GM21619 (cell line): Measurements from ENCODE around the gene CPTP.

Source experiments
- ATAC-seq: cut with Tn5 transposase; IDR thresholded peaks from one replicate; pipeline ENCODE4 v1.9.1; 2021; ENCODE audit not compliant: unreplicated experiment

The CPTP gene

DNA sequence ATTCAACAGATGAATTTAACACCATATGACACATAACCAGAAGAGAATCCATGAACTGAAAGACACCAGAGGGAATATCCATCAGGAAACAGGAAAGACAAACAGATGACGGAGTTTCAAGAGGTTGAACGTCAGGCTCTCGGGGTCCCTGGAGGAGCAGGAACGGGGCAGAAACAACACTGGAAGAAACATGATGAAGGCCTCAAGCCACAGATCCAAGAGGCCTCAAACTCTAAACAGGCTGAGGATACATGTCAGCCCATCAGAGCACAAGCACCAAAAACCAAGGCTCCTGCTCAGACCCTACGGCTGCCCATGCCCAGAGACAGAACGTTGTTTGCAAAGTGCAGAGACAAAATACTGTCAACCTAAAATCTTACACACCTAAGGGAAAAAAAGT lies 7.2 kb upstream of the CPTP start:
- ATAC-seq: no peak

DNA sequence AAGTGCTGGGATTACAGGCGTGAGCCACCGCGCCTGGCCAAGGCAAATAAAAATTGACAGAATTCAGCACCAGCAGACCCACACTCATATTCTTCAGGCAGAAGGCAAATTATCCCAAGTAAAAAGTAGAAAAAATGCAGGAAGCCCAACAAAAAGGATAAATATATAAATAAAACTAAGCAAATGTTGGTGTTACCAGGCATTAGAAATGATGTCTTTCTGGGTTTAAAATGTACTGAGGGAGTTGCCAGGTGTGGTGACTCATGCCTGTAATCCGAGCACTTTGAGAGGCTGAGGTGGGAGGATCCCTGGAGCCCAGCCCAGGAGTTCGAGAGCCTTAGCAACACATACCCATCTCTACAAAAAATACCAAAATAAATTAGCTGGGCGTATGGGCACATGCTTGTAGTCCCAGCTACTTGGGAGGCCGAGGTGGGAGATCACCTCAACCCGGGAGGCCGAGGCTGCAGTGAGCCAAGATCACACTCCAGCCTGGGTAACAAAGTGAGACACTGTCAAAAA lies 6.4 kb upstream of the CPTP start:
- no peak for ATAC-seq

DNA sequence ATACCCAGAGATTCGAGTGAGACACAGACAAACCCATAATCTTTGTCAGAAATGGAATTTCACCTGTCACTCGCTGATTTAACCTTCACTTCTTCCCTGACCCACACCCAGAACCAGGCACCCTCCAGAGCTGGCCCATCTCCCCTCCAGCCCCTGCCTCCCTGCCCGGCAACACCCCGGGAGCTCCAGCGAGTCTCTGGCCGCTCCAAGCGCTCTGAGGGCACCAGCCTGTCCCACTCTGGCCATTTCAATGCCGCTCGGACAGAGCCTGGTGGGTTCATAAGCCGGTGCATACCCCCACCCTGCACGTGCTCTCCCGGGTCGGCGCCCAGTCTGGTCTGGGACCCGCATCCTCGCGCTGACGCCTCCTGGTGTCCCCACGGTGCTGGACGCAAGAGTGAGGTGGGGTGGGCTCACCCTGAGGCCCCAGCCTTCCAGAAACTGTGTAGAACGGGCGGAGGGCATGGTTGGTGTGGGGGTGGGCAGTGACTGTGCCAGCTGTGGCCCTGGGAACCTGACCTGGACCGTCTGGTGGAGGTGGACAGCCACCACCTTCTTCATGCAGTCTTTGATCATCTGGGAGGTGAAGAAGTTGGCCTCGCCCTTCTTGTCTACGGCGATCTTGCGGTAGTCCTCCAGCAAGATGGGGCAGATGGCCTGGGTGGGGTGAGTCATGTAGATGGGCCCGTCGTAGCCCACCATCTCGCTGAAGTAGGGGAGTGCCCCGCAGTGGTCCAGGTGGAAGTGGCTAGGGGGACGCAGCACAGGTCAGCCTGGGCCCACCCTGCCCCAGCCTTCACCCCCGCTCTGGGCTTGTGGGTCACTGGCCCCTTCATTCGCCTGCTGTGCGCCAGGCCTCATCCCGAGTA lies 5.6 kb upstream of the CPTP start:
- no peak for ATAC-seq

DNA sequence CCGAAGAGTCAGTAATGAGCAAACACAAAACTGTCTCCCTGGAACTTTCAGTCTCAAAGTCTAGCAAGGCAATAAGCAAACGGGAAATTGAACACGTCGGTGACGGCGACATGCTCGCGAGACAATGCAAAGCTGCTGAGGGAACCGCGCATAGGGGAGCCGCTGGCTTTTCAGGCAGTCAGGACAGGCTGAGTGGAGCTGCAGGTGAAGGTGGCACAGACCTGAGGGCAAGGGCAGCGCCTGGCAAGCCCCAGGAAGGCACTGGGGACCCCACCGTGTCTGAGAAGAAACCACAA lies 5.0 kb upstream of the CPTP start:
- no peak for ATAC-seq

DNA sequence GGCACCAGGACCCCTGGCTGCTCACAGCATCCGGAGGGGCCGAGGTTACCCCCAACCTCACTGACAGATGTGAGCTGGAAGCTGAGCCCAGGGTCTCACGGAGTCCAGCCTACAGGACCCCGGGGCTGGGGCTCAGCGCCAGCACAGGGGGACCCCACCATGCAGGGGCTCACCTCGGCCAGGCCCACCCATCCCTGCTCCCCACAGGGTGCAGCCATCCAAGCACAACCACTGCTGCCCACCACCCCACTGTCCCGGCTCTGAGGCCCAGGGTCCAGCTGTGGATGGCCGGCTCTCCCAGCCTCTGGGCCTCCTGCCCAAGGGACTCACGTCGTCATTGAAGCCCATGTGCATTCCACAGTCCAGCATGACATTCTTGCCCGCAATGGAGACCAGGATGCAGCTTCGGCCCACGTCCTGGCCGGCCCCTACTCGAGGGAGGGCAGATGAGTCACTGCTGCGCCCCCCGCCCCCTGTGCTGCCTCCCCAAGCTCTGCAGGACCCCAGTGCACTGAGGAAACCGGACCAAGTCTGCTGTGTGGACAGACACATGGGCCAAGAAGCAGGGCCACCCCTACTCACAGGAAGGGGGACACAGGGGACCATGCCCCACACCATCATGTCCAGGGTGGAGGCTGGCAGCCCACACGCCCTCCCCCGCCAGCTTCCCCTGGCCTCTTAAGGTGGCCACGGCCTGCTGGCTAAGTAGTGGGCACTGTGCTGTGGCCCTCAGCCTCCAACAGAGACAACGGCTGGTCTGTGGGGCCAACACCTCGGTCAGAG lies 3.7 kb upstream of the CPTP start:
- ATAC-seq: no peak

DNA sequence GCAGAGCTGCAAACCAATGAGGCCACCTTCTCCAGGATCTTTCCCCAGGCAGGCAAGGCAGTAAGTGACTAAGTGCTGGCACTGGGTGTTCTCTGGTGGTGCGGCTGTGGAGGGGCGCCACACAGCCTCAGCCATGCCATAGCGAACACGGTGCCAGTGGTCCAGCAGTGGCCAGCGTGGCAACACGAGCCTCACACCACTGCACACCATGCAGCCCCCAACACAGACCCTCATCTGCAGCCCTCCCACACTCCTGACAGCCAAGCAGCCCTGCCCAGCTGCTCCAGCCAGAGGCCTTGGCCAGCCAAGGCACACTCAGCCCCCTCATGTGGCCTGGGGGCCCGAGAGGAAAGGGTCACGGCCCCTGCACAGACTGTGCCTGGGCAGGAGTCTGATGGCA lies 3.1 kb upstream of the CPTP start:
- ATAC-seq: no peak

DNA sequence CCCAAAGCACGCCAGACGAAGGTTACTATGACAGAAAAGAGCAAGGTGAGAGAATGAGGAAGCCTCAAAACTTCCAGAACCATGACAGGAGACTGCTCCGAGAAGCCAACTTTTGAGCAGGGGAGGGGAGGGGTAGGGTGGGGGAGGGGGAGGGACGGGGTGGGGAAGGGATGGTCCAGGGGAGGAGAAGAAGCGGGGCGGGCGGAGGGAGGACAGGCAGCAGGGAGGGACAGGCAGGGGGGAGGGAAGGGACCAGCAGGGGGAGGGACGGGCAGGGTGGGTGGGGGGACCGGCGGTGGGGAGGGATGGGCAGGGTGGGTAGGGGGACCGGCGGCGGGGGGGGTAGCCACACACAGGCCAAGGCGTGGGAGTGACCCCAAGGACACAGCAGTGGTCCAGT lies 2.2 kb upstream of the CPTP start:
- ATAC-seq: no peak

DNA sequence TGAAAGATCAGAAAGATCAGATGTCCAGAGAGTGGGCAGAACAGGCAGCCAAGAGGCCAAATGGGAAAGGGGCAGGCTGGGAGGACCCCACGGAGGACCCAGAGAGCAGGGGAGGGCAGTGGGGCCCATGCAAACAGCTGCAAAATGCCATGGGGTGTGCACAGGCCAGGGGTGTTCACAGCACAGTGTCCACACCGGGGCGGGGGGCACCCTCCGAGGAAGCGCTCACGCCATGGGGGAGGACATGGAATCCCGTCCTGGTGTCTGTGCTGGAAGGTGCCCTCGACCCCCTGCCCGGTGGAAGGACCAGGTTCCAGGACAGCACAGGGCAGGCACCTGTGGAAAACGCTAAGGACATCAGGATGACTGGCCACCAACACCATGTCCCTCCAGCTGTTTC lies 1.6 kb upstream of the CPTP start:
- no peak for ATAC-seq

DNA sequence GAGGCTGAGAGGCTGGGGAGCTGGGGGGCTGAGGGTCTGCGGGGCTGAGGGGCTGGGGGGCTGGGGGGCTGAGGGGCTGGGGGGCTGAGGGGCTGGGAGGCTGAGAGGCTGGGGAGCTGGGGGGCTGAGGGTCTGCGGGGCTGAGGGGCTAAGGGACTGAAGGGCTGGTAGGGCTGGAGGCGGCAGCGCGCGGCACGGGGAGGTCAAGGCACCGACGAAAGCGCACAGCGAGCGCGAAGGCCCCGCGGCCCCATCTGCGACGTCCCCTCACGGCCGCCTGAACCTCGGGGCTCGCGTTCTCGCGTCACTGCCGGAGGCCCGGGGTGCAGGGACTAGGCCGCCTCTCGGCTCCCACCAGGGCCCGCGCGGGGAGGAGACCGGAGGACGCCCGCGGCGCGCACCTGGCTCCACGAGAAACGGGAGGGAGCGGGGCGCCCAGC lies 498 bp upstream of the CPTP start:
- ATAC-seq: peak; percentile 24

DNA sequence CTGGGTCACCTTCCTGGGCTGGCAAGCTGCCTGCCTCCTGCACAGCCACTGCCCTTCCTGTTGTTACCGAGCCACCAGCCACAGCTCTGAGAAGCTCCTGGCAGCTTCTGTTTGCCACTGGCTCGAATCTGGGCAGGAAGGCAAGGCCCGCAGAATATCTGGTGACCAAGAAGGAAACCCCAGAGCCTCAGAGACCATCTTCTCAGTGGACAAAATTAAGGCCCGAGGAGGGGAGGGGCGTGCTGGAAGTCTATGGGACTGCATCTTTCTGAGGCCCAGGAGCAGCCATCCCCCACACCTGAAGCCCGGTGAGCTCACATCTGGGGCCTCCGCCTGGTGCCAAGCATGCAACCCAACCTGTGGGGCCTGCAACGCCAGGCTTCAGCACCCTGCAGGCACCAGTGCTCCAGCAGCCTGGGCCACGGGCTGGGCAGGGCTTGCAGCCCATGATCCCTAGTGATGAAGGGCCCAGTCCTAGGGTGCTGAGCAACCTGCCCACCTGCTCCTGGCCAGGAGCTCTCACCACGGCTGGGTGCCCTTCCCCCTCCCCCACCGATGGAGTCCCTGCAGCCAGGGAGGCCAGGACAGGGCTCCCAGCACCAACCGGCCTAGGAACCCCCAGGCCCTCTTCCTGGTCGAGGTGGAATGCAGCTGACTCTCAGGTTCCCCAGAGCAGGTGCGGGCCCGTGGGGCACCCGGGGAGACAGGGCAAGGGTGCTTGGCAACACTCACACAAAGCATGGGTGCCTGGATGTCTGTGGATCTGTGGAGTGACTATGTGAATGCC lies 879 bp downstream of the CPTP start:
- no peak for ATAC-seq

DNA sequence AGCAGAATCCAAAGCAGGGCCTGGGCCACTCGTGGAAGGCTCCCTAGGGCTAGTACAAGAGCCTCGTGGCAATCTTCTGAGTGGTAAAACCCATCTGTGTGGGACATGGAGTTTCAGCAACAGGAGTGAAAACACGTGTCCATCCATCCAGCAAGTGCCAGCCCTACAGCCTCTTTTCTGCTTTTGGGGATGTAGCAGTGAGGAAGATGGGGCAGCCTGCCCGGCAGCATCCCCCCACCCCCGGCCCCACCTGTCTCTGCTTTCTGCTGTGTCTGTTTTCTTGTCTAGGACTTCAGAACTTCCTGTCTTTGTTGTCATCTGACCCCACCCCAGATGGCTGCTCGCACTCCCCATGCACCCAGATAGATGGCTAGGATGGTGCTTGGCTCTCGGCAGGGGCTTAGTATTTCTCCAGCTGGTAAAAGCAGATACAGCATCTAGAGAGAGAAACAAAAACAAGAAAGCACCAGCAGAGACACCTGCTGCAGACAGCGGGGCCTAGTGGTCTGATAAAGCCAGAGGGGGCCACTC lies 1.5 kb downstream of the CPTP start:
- ATAC-seq: no peak

DNA sequence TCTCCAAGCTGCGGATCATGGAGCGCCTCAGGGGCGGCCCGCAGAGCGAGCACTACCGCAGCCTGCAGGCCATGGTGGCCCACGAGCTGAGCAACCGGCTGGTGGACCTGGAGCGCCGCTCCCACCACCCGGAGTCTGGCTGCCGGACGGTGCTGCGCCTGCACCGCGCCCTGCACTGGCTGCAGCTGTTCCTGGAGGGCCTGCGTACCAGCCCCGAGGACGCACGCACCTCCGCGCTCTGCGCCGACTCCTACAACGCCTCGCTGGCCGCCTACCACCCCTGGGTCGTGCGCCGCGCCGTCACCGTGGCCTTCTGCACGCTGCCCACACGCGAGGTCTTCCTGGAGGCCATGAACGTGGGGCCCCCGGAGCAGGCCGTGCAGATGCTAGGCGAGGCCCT lies 2.7 kb downstream of the CPTP start:
- no peak for ATAC-seq

DNA sequence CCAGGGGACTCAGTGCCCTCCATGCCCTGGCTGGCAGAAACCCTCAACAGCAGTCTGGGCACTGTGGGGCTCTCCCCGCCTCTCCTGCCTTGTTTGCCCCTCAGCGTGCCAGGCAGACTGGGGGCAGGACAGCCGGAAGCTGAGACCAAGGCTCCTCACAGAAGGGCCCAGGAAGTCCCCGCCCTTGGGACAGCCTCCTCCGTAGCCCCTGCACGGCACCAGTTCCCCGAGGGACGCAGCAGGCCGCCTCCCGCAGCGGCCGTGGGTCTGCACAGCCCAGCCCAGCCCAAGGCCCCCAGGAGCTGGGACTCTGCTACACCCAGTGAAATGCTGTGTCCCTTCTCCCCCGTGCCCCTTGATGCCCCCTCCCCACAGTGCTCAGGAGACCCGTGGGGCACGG lies 3.7 kb downstream of the CPTP start:
- ATAC-seq: no peak

DNA sequence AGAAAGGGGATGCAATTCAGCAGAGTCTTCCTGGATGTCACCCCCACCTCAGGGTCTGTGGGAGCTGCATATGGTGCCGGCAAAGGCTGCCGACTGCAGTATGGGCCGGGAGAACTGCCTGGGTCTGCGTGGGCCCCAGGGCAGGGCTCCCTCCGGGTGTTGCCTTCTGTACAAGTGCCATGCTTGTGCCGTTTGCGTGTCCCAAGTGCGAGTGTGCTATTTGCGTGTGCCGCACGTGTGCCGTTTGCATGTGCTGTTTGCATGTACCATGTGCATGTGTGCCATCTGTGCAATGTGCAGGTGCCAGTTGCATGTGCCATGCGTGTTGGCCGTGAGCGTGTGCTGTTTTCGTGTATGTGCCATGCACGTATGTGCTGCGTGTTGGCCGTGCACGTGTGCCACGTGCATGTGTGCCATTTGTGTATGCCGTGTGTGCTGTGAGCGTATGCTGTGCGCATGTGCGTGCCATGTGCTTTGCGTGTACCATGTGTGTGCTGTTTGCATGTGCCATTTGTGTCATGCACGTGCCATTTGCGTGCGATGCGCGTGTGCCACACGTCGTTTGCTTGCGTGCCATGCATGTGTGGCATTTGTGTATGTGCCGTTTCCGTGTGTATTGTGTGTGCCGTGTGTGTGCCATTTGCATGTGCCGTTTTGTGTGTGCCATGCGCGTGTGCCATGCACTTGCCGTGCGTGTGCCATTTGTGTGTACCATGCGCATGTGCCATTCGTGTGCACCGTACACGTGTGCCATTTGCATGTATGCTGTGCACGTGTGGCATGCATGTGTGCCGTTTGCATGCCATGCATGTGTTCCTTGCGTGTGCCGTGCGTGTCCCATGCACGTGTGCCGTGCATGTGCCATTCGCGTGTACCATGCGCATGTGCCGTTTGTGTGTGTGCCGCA lies 5.0 kb downstream of the CPTP start:
- no peak for ATAC-seq

DNA sequence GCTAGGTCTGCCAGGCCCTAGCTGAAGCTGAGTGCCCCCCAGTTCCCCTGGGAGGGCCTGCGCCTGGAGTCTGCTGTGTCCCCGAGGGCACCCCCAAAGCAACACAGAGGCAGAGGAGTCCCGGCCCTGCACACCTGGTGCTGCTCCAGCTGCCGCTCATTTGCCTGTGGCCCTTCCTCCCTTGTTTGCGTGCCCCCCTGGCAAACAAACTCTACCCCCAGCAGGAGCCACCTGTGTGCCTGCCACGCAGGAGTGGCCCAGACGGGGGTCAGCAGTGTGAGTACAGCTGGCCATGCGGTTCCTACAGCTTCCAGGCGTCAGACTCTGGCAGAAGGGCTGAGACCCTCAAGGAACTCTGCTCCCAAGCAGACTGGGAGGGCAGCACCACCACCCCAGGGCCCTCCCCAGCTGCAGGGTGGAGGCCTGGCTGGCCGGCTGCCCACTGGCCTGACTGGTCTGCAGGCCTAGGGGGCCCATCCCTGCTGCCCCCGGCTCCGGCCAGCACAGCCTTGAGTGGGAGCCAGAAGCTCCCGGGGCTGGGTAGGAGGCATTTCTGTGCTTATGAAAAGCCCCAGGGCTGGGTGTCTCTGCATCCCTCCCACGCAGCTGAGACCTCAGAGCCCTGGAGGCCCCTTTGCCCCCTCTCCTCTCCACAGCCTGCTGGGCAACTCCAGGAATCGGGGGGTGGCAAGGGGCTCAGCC lies 5.9 kb downstream of the CPTP start:
- no peak for ATAC-seq

DNA sequence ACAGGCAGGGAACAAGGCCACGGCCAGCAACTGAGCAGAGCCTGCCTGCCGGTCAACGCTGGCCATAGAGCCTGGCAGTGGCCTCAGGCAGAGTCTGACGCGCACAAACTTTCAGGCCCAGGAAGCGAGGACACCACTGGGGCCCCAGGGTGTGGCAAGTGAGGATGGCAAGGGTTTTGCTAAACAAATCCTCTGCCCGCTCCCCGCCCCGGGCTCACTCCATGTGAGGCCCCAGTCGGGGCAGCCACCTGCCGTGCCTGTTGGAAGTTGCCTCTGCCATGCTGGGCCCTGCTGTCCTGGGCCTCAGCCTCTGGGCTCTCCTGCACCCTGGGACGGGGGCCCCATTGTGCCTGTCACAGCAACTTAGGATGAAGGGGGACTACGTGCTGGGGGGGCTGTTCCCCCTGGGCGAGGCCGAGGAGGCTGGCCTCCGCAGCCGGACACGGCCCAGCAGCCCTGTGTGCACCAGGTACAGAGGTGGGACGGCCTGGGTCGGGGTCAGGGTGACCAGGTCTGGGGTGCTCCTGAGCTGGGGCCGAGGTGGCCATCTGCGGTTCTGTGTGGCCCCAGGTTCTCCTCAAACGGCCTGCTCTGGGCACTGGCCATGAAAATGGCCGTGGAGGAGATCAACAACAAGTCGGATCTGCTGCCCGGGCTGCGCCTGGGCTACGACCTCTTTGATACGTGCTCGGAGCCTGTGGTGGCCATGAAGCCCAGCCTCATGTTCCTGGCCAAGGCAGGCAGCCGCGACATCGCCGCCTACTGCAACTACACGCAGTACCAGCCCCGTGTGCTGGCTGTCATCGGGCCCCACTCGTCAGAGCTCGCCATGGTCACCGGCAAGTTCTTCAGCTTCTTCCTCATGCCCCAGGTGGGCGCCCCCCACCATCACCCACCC lies 6.7 kb downstream of the CPTP start, which contains the start of gene TAS1R3:
TAS1R3 (plus strand) TSS at position 213 of the 898 bp plus-strand sequence; CDS start at position 279, 66 bp downstream.
- no peak for ATAC-seq

DNA sequence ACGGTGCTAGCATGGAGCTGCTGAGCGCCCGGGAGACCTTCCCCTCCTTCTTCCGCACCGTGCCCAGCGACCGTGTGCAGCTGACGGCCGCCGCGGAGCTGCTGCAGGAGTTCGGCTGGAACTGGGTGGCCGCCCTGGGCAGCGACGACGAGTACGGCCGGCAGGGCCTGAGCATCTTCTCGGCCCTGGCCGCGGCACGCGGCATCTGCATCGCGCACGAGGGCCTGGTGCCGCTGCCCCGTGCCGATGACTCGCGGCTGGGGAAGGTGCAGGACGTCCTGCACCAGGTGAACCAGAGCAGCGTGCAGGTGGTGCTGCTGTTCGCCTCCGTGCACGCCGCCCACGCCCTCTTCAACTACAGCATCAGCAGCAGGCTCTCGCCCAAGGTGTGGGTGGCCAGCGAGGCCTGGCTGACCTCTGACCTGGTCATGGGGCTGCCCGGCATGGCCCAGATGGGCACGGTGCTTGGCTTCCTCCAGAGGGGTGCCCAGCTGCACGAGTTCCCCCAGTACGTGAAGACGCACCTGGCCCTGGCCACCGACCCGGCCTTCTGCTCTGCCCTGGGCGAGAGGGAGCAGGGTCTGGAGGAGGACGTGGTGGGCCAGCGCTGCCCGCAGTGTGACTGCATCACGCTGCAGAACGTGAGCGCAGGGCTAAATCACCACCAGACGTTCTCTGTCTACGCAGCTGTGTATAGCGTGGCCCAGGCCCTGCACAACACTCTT lies 7.6 kb downstream of the CPTP start:
- ATAC-seq: no peak
